ENCODE data around the gene PER2. TPM values are rescaled to one million over a fixed set of nuclear protein-coding genes. Genes with fewer than 3 reads are reported as not detected.

PER2 gene
- total and polyA plus RNA-seq, 2 of the 4 experiments (the other 2 are of a cell fraction) = 1.7 to 3.2 TPM

DNA sequence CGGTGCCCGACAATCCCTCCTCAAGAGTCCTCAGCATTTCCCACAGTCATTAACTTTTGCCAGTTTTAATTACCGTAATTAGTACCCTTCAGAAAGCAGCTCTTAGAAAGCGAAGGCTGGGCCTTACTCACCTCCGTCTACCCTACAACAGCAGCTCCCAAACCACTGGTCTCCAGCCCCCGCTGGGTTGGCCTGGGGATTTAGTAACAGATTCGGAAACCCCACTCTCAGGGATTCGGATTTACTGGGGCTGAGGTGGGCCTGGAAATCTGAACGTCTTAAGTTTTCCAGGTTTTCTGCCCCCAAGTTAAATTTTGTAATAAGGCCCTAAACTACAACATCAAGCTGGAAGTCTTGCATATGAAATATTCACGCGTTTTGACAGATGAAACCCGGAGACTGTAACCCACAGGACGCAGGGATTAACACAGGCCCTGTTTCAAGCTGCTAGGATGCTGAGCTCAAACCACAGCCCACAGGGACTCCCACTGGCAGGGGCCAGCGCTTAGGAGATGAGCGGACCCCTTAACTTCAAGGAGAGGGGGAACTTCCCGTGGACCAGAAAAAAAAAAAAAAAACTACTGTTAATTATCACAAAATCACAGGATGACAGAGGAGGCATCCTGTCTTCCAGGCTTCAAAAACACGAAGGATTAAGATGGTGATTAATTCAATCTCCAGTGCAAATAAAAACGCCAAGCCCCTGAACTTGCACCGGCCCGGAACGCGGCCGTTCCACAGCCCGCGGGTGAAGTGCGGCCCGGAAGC lies 85.9 kb downstream of the PER2 start:
- H3K4ac ChIP-seq (ENCODE audit: low read depth, low read length) = peak overlapping the region; percentile 13
- no peak overlapping the region; the same call in 1 of the 2 replicates for H3K18ac ChIP-seq (ENCODE audit: low read depth, low read length)
- H4K20me1 ChIP-seq (ENCODE audit: insufficient read depth, low read length) = peaks cover 49% of the 10 kb centered on the region
- POLR2A ChIA-PET (ENCODE audit: unreplicated experiment) = no interaction called here
- peak overlapping the region; percentile 86 for H3K23ac ChIP-seq (ENCODE audit: low read depth, low read length)
- dilution Hi-C loops (cut with HindIII; ENCODE audit: low sequenced_read_pairs, unreplicated experiment) (no loop called here), intact Hi-C loops (cut with micrococcal nuclease) (no loop called here), in situ Hi-C loops (cut with MboI; ENCODE audit: low sequenced_read_pairs) (no loop called here)
- H2AFZ ChIP-seq (replicated peaks; ENCODE audit: low read length, poor library complexity) = peak overlapping the region; percentile 94
- H3K4me3 ChIP-seq (ENCODE audit: insufficient read depth, low read depth, low read length) = peak overlapping the region; percentile 87
- 44% methylated on average over 2 of the region's 27 CpGs; no CpG with 5 or more reads in 1 of the 2 experiments for WGBS, 2 experiments (ENCODE audit: extremely low coverage in 2 of 2, insufficient read length in 1 of 2)
- H4K8ac ChIP-seq (ENCODE audit: low read depth in 2 of 2, low read length in 2 of 2) = peak overlapping the region; percentile 6 to 43; a peak in 1 of 4 replicates
- H3K9me1 ChIP-seq (ENCODE audit: insufficient read depth, low read length) = peaks cover 7% of the 10 kb centered on the region; the same call in 1 of the 2 replicates
- H3K27me3 ChIP-seq (ENCODE audit: control insufficient read depth, insufficient read depth, low read length) = no peaks in the 10 kb centered on the region
- TF ChIP-seq, protein P1, sequence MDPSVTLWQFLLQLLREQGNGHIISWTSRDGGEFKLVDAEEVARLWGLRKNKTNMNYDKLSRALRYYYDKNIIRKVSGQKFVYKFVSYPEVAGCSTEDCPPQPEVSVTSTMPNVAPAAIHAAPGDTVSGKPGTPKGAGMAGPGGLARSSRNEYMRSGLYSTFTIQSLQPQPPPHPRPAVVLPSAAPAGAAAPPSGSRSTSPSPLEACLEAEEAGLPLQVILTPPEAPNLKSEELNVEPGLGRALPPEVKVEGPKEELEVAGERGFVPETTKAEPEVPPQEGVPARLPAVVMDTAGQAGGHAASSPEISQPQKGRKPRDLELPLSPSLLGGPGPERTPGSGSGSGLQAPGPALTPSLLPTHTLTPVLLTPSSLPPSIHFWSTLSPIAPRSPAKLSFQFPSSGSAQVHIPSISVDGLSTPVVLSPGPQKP (IDR thresholded peaks at IDR 0.05; ENCODE audit: borderline replicate concordance, low read depth, low read length) = no peak
- no peak for TF ChIP-seq RCOR1 (IDR thresholded peaks at IDR 0.05; ENCODE audit: insufficient replicate concordance, low read length)
- TF ChIP-seq CHD1 (IDR thresholded peaks at IDR 0.05; ENCODE audit: low read depth, low read length) = no peak
- TF ChIP-seq CEBPB (IDR thresholded peaks at IDR 0.05; ENCODE audit: low read depth, low read length) = no peak
- TF ChIP-seq MAZ (IDR thresholded peaks at IDR 0.05; ENCODE audit: borderline replicate concordance, low read depth, low read length) = no peak
- peaks cover 7% of the 10 kb centered on the region for H3K4me1 ChIP-seq (ENCODE audit: control insufficient read depth, insufficient read depth, low read length)
- no peak overlapping the region for H2BK15ac ChIP-seq (ENCODE audit: low read depth, low read length)
- peak overlapping the region; percentile 89 for H3K14ac ChIP-seq (replicated peaks; ENCODE audit: low read depth, low read length)
- H2AK5ac ChIP-seq (ENCODE audit: low read depth, low read length) = peak overlapping the region; percentile 55
- ATAC-seq (ENCODE audit: low read depth) = no peak
- H3K27ac ChIP-seq (ENCODE audit: insufficient read depth, low read length) = peak overlapping the region; percentile 72
- peak overlapping the region; percentile 90 for H2AK9ac ChIP-seq (replicated peaks; ENCODE audit: low read depth, low read length, poor library complexity)
- H4K5ac ChIP-seq (ENCODE audit: low read depth, low read length) = no peak overlapping the region
- H3K56ac ChIP-seq (ENCODE audit: extremely low read depth, insufficient read depth, low read length) = peak overlapping the region; percentile 42; the same call in 1 of the 2 replicates
- H3K36me3 ChIP-seq (ENCODE audit: control insufficient read depth, insufficient read depth, low read length) = 0 out of 2 replicates have a peak, but pooled peaks cover 1% of the 10 kb centered on the region
- peaks cover 5 to 45% of the 10 kb centered on the region in 2 experiments; a peak in 3 of 4 replicates for H3K79me1 ChIP-seq (ENCODE audit: low read depth in 1 of 2, low read length in 2 of 2)
- H4K91ac ChIP-seq (ENCODE audit: insufficient read depth, low read depth, low read length) = no peak overlapping the region
- H3K4me2 ChIP-seq (ENCODE audit: low read depth, low read length) = peak overlapping the region; percentile 85
- H2BK20ac ChIP-seq (ENCODE audit: low read depth, low read length) = no peak overlapping the region
- no TSS peak for BruUV-seq (replicated peaks)
- H3K9ac ChIP-seq (ENCODE audit: low read depth, low read length) = peak overlapping the region; percentile 80
- CTCF ChIA-PET = interaction anchor here (0.7 to 0.9 kb wide), 2 partner anchors 26 to 39 kb away, joined by 3 read pairs; no protein-coding TSS in a partner anchor
- H2BK120ac ChIP-seq (ENCODE audit: low read depth, low read length) = no peak overlapping the region
- DNase-seq = peak; percentile 18
- H2BK5ac ChIP-seq (ENCODE audit: low read depth, low read length, poor library complexity, severe bottlenecking) = peak overlapping the region; percentile 53
- H3K9me3 ChIP-seq (ENCODE audit: control insufficient read depth, insufficient read depth, low read length) = no peaks in the 10 kb centered on the region

Other genes with a start within 250 kb of the PER2 start
- gene SCLY, start 227.6 kb downstream of the PER2 start, total RNA-seq (2012; rRNA removed) = 8.6 and 12.2 TPM in 2 replicates
- 10.5 and 11.5 TPM in 2 replicates for gene SCLY, start 227.6 kb downstream of the PER2 start, polyA plus RNA-seq (2012; rRNA removed)
- gene ESPNL, start 188.3 kb downstream of the PER2 start, total RNA-seq (2012; rRNA removed) = 1.4 and 2.0 TPM in 2 replicates
- gene ESPNL, start 188.3 kb downstream of the PER2 start, polyA plus RNA-seq (2012; rRNA removed) = 2.0 and 2.6 TPM in 2 replicates
- under 0.01 TPM in 1 of 2 replicates, not detected in the other for gene KLHL30, start 149.9 kb downstream of the PER2 start, total RNA-seq (2012; rRNA removed)
- gene KLHL30, start 149.9 kb downstream of the PER2 start, polyA plus RNA-seq (2012; rRNA removed) = 0.03 TPM in 2 replicates
- gene ERFE, start 129.6 kb downstream of the PER2 start, total RNA-seq (2012; rRNA removed) = 0.56 and 1.3 TPM in 2 replicates
- 3.5 and 3.8 TPM in 2 replicates for gene ERFE, start 129.6 kb downstream of the PER2 start, polyA plus RNA-seq (2012; rRNA removed)
- 13.3 and 15.3 TPM in 2 replicates for gene ILKAP, start 84.9 kb downstream of the PER2 start, total RNA-seq (2012; rRNA removed)
- 44.2 and 44.4 TPM in 2 replicates for gene ILKAP, start 84.9 kb downstream of the PER2 start, polyA plus RNA-seq (2012; rRNA removed)
- gene HES6, start 48.6 kb downstream of the PER2 start, total RNA-seq (2012; rRNA removed) = 1.3 and 1.4 TPM in 2 replicates
- 3.3 TPM in 2 replicates for gene HES6, start 48.6 kb downstream of the PER2 start, polyA plus RNA-seq (2012; rRNA removed)
- 5.9 and 6.9 TPM in 2 replicates for gene TRAF3IP1, start 31.9 kb upstream of the PER2 start, total RNA-seq (2012; rRNA removed)
- gene TRAF3IP1, start 31.9 kb upstream of the PER2 start, polyA plus RNA-seq (2012; rRNA removed) = 6.0 and 8.3 TPM in 2 replicates
- gene ASB1, start 138.3 kb upstream of the PER2 start, total RNA-seq (2012; rRNA removed) = 21.4 and 23.5 TPM in 2 replicates
- gene ASB1, start 138.3 kb upstream of the PER2 start, polyA plus RNA-seq (2012; rRNA removed) = 37.3 and 39.6 TPM in 2 replicates

All from IMR-90 (cell line).